B cell (primary cell): ENCODE data around the gene CAND2.

Experiments
- EZH2 ChIP-seq: IDR thresholded peaks from 2 replicates; pipeline ENCODE4 v1.6.1; 2012; ENCODE audit warnings: borderline replicate concordance, low read depth, mild to moderate bottlenecking, moderate library complexity, low read length; ENCODE audit not compliant: insufficient read depth, poor library complexity, severe bottlenecking
- TF ChIP-seq, protein P1 (sequence below): fragments of 200-600 bp; IDR thresholded peaks from one replicate; pipeline ENCODE4 v1.8.0; 2022; ENCODE audit warnings: antibody characterized with exemption, mild to moderate bottlenecking

GRCh38 chr3:12772462-12772861 lies 24.0 kb upstream of the CAND2 start:
- TF ChIP-seq, protein P1, sequence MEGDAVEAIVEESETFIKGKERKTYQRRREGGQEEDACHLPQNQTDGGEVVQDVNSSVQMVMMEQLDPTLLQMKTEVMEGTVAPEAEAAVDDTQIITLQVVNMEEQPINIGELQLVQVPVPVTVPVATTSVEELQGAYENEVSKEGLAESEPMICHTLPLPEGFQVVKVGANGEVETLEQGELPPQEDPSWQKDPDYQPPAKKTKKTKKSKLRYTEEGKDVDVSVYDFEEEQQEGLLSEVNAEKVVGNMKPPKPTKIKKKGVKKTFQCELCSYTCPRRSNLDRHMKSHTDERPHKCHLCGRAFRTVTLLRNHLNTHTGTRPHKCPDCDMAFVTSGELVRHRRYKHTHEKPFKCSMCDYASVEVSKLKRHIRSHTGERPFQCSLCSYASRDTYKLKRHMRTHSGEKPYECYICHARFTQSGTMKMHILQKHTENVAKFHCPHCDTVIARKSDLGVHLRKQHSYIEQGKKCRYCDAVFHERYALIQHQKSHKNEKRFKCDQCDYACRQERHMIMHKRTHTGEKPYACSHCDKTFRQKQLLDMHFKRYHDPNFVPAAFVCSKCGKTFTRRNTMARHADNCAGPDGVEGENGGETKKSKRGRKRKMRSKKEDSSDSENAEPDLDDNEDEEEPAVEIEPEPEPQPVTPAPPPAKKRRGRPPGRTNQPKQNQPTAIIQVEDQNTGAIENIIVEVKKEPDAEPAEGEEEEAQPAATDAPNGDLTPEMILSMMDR = no peak
- TF ChIP-seq EZH2 = no peak
